ENCODE measurements around the gene UCN3.

UCN3 gene, protein sequence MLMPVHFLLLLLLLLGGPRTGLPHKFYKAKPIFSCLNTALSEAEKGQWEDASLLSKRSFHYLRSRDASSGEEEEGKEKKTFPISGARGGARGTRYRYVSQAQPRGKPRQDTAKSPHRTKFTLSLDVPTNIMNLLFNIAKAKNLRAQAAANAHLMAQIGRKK

GRCh38 chr10:5364890-5365338 lies at the start of gene UCN3:
Gene UCN3, plus strand, starts transcription at chr10:5364966. Its CDS starts 8,755 bp downstream, at chr10:5373721.
- no peak for DNase-seq
- no peaks in the 10 kb centered on the region for H3K36me3 ChIP-seq
- peaks cover 3% of the 10 kb centered on the region for H3K27me3 ChIP-seq (ENCODE audit: insufficient read depth, low read depth, severe bottlenecking)
- no peak within 1 kb of the TSS for H3K27ac ChIP-seq
- no peaks in the 10 kb centered on the region for H3K9me3 ChIP-seq (ENCODE audit: severe bottlenecking)
- no peak within 1 kb of the TSS for H3K4me3 ChIP-seq (ENCODE audit: low read depth, low read length)
- no peak for TF ChIP-seq CTCF (IDR thresholded peaks at IDR 0.05; ENCODE audit: low read depth, low read length)

GRCh38 chr10:5317547-5318107 lies 47.1 kb upstream of the UCN3 start:
- no peak for DNase-seq
- H3K27ac ChIP-seq, result no peak overlapping the region

DNA sequence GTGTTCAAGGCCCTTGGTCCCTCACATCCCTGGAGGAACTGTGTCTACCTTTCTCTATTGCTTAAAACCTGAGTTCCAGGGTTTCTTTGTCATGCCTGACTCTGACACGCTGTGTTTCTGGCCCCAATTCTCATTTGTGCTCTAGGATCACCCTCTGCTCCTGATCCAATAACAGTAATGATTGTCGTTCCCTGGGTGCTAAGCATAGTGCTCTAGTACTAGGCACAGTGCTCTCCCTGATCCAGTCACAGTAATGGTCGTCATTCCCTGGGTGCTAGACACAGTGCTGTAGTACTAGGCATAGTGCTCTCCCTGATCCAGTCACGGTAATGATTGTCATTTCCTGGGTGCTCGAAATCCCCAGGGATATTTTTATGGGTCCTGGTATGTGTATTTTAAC lies 46.6 kb upstream of the UCN3 start:
- no peaks in the 10 kb centered on the region for H3K9me3 ChIP-seq (ENCODE audit: severe bottlenecking)
- peaks cover 10% of the 10 kb centered on the region for H3K27me3 ChIP-seq (ENCODE audit: insufficient read depth, low read depth, severe bottlenecking)
- no peak for DNase-seq
- TF ChIP-seq CTCF (IDR thresholded peaks at IDR 0.05; ENCODE audit: low read depth, low read length), result no peak
- H3K27ac ChIP-seq, result no peak overlapping the region
- H3K36me3 ChIP-seq, result no peaks in the 10 kb centered on the region
- no peak overlapping the region for H3K4me3 ChIP-seq (ENCODE audit: low read depth, low read length)

More at GRCh38 chr10:5317547-5318107, 47.1 kb upstream of the UCN3 start:
- no peaks in the 10 kb centered on the region for H3K36me3 ChIP-seq
- H3K9me3 ChIP-seq (ENCODE audit: severe bottlenecking), result no peaks in the 10 kb centered on the region
- H3K27me3 ChIP-seq (ENCODE audit: insufficient read depth, low read depth, severe bottlenecking), result peaks cover 10% of the 10 kb centered on the region
- no peak overlapping the region for H3K4me3 ChIP-seq (ENCODE audit: low read depth, low read length)
- TF ChIP-seq CTCF (IDR thresholded peaks at IDR 0.05; ENCODE audit: low read depth, low read length), result no peak

DNA sequence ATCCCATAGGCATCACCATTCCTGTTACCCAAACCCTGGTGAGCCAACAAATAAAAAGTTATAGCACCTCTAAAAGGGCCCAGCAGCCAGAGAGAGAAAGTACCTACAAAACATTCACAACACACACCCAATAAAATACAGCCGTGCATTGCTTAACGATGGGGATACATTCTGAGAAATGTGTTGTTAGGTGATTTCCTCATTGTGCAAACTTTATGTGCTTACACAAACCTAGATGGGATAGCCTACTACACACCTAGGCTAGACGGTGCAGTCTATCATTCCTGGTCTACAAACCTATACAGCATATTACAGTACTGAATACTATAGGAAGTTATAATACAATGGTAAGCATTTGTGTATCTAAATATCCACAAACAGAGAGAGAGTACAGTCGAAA lies 44.9 kb upstream of the UCN3 start:
- no peaks in the 10 kb centered on the region for H3K9me3 ChIP-seq (ENCODE audit: severe bottlenecking)
- DNase-seq, result no peak
- no peak overlapping the region for H3K4me3 ChIP-seq (ENCODE audit: low read depth, low read length)
- H3K27ac ChIP-seq, result no peak overlapping the region
- H3K36me3 ChIP-seq, result no peaks in the 10 kb centered on the region
- H3K27me3 ChIP-seq (ENCODE audit: insufficient read depth, low read depth, severe bottlenecking), result peaks cover 8% of the 10 kb centered on the region
- no peak for TF ChIP-seq CTCF (IDR thresholded peaks at IDR 0.05; ENCODE audit: low read depth, low read length)

GRCh38 chr10:5321273-5321672 lies 43.5 kb upstream of the UCN3 start:
- no peak overlapping the region for H3K4me3 ChIP-seq (ENCODE audit: low read depth, low read length)
- no peaks in the 10 kb centered on the region for H3K36me3 ChIP-seq
- H3K27ac ChIP-seq, result no peak overlapping the region
- DNase-seq, result no peak
- no peak for TF ChIP-seq CTCF (IDR thresholded peaks at IDR 0.05; ENCODE audit: low read depth, low read length)
- peaks cover 11% of the 10 kb centered on the region for H3K27me3 ChIP-seq (ENCODE audit: insufficient read depth, low read depth, severe bottlenecking)
- H3K9me3 ChIP-seq (ENCODE audit: severe bottlenecking), result no peaks in the 10 kb centered on the region

GRCh38 chr10:5323446-5323845 lies 41.3 kb upstream of the UCN3 start:
- Histone ChIP-seq H3K27ac (no peak overlapping the region), H3K27me3 (ENCODE audit: insufficient read depth, low read depth, severe bottlenecking) (peaks cover 11% of the 10 kb centered on the region), H3K4me3 (ENCODE audit: low read depth, low read length) (no peak overlapping the region), H3K9me3 (ENCODE audit: severe bottlenecking) (no peaks in the 10 kb centered on the region), H3K36me3 (no peaks in the 10 kb centered on the region)
- no peak for TF ChIP-seq CTCF (IDR thresholded peaks at IDR 0.05; ENCODE audit: low read depth, low read length)
- no peak for DNase-seq
